T-helper 1 cell (primary cell): ENCODE data around the gene GPR37L1.
A peak's percentile ranks its signal among the peaks of the same experiment; 100 is the strongest.
"Not testable (repeated sequence)": the region's sequence is repeated elsewhere in the genome, so short reads cannot be mapped to it uniquely, and the experiment has no call there.

Experiments used
- DNase-seq, 5 donors: peaks; one replicate each; pipeline ENCODE4 v3.0.0-alpha.2; 2012 to 2020

Gene GPR37L1

GRCh38 chr1:202156590-202156989 is 33.9 kb downstream of the GPR37L1 start:
- DNase-seq = no peak

DNA sequence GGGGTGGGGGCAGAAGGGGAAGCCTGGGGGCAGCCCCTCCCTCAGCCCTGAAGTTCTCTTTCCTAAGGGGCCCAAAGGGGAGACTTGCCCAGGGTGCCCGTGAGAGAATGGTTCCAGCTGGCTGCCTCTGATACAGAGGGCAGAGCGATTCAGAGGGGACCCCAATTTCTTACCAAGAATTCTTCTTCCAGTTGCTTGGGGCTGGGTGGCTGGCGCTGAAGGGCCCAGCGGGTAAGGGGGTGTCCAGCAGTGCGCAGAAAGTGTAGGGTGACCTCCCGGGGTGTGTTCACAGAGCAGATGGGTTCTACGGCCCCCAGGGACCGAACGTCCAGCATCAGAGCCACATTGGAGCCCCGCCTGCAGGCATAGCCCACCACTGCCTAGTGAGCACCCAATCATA is 35.2 kb downstream of the GPR37L1 start:
- DNase-seq = no peak

DNA sequence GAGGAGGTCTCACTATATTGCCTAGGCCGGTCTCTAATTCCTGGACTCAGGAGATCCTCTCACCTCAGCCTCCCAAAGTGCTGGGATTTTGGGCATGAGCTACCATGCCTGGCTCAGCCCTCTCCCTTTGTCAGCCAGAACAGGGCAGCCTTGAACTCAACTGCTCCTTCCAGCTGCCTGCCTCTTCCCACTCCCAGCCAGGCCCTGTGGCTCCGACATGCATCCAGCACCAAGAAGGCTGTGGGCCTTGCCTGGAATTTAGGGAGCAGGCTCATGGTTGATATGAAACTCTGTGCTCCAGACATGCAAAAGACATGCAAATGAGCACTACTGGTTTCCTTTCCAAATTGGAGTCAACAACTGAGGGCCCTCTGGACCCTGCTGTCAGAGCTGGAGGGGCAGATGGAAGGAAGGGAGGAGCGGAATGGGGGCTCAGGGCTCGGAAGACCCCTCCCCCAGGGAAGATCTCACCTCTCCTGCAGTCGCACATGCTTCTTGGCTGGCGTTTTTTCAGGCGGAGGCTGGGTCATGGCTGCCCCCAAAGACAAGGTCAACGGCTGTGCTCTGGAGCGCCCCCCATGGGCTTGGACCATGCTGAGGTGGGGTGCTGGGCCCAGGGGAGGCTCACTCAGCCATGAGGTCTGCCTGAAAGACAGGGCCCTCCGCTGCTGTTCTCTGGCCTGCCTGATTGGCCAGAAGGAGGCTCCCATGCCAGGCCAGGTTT is 36.3 kb downstream of the GPR37L1 start:
- DNase-seq = peak in 1 of 5 donors; percentile 49

DNA sequence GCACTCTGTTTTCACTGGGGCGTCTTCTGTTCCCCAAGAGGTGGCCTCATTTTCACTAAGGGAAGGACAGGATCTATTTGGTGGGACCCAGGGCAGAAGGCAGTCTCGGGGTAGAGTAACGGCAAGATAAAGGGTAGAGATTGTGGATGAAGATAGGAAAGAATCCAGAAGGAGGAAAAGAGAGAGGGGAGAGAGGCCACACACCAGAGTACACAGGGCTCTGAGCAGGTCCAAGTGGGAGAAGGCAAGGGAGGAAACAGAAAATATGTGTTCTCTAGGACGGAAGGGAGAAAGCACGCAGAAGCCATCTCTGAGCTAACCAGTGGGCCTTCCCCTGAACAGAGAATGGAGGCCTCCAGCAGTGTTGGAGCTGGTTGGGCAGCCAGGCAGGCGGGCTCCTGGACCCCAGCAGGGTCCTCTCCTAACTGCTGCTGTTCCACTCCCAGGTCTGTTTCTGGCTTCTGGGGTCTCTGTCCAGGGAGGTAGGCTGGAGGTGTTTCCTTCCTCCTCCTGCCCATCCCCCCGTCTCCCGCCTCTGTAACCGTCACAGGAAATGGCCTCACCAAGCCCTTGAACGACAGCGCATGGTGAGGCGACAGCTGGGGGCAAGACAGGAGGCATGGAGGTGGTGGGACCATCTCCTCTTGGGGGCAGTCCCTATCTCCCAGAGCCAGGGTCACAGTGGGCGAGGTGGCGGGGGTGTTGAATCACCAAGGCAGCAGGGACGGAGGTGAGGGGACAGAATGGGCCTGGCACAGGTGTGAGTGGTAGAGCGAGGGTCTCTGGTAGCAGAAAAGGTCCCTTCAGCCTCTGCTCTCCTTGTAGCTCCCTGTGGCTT is 37.0 kb downstream of the GPR37L1 start:
- DNase-seq = peak in 3 of 5 donors; percentile 33 to 82 (median 49)

DNA sequence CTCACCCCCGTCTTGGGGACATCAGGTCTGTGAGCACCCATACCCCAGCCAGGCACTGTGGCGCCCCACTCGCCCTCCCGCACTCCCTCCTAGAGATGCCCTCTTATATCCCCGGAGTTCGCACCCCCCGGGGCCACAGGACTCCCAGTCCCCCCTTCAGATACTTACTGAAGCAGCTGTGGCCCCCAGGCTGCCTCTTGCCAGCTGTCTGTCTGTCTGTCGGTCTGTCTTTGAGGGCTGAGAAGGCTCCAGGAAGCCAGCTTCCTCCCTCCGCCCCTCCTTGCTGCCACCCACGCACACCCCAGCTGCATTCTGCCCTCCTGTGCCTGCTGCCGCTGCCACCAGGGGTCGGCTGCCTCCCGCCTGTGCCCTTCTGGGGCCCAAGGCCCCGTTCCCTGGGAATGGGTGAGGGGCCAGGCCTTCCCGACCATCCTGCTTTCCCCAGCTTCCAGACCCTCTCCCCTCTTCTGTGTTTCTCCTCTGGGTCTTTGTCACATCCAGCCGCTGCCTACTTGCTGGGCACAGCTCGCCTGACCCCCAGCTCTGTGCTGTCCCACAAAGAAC is 37.7 kb downstream of the GPR37L1 start, which contains the start of gene PTPN7:
PTPN7 (minus strand) TSS at position 226 of the 564 bp plus-strand sequence. CDS start 1,200 bp downstream, outside the sequence.
- DNase-seq = peak; percentile 48 to 86 (median 69)

DNA sequence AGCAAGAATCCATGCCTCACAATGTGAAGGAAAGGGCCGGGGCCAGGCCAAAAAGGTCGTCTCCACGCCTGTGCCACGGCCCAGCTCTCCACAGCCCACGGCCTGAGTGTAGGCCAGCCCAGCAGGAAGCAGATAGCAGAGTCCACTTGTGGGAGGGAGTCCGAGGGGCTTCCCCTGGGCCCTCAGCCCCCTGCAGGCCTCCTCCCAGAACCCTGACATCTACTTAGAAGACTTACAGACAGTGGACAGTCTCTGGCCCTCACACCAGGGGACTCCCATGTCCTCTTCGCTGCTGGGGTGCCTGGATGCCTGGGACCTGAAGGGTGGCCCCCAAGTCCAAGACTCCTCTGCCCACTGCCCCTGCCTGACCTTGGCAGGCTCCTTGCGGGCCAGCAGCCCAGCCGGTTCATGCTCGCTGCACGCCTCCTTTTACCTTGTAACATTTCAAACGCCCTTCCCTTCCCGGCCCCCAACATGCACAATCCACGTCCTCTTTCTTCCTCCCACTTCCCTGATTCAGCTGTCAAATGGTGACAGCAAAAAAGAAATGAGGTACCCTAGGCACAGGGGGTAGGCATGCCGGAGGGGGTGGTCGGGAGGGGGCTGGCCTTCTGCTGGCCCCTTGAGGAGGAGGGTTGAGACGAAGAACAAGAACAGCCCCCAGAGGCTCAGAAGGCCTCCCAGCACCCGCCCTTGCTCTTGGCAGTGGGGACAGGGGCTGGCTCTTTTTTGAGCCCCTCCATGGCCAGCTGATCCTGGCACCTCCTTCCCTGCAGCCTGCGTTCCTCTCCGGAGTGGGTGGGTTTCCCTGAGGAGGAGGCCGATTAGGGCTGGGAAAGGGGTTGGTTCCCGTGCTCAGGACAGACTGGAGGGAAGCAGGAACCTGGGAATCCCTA is 38.7 kb downstream of the GPR37L1 start:
- peak in 1 of 5 donors; percentile 24 for DNase-seq

- peak in 2 of 5 donors; percentile 43 to 63 for DNase-seq
These were observed 39.3 kb downstream of the GPR37L1 start for GRCh38 chr1:202162047-202162417.

- DNase-seq = peak in 1 of 5 donors; percentile 43
These were observed 39.9 kb downstream of the GPR37L1 start for GRCh38 chr1:202162418-202163280.

DNA sequence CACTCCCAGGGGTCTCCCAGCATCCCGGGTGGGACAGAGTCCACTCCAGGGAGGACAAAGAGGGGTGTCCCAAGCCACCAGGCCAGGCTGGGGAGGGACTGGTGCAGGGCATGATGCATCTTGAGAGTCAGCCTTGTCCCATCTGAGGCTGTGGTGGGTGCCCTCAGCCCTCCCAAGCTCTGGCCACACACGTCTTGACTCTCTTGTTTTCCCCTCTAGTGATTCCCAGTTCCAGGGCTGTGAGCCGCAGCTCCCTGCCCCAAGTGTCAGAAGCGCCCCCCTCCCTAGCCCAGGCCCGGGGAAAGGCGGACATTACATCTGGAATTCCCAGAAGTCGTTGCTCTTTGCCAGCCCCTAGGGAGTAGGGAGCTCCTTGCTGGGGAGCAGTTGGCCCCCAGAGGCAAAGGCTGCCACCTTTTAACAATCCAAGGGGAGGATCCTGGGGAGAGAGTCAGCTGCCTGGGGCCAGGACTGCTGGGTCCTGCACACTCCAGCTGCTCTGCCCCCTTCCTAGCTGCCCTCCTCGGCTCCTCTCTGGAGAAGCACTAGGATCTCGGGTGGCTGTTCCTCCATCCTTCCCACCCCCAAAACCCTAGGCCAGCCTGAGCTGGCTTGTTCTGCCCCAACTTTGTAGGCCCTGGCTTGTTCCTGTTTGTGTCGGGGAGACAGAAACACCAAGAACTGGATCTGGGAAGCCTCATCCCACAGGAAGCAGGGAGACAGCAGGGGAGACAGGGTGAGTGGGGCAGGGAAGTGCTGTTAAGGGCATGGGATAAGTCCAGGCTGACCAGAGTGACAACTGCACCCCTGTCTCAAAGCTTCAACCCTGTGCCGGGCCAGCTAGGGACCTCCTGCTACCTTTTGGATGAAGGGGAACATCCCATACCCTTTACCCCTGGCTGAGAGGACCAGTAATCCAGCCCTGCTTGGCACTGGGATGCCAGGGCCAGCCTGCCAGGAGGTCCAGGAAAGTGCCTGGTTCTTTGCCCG is 40.9 kb downstream of the GPR37L1 start:
- DNase-seq = no peak

GRCh38 chr1:202164271-202165037 is 41.7 kb downstream of the GPR37L1 start:
- peak; percentile 59 to 77 (median 73) for DNase-seq

- DNase-seq = peak in 2 of 5 donors; percentile 34 to 35
These were observed 42.7 kb downstream of the GPR37L1 start for GRCh38 chr1:202165267-202165941.

- DNase-seq = no peak
These were observed 43.5 kb downstream of the GPR37L1 start for GRCh38 chr1:202165942-202166843.

DNA sequence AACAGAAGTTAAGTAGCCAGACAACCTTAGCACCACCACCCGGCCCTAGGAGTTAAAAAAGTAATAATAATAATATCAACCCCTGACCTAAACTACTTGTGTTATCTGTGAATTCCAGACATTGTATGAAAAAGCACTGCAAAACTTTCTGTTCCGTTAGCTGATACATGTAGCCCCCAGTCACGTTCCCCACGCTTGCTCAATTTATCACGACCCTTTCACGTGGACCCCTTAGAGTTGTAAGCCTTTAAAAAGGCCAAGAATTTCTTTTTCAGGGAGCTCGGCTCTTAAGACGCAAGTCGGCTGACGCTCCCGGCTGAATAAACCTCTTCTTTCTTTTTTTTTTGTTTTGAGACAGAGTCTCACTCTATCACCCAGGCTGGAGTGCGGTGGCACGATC is 44.3 kb downstream of the GPR37L1 start:
- not testable (repeated sequence) for DNase-seq

DNA sequence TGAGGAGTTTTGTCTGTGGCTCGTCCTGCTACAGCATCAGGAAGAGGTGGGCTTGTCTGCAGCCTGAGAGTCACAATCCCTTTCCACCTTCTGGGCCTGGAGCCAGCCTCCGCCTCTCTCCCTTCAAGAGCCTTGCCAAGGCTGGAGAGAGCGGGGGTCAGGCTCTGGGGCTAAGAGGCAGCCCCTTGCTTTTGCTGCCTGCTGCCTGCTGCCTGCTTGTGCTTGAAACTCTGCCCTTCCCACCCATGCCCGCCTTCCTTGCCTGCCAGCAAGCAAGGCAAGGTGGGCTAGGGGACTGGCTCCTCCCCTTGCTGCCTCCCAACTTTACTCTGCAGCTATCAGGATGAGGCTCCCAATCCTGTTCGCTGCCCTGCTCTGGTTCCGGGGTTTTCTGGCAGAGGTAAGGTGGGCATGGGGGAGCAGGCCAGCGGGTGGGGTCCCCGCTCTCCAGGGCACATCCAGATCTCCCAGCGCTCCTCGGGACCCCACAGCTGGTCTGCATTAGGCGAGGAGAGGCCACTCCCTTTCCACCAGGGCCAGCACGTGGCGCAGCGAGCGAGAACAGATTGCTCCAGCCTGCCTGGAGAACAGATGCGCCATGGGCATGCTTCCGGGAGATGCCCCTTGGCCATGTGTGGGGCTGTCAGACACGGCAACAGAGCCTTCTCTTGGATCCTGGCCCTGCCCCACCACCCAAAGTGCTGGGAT is 45.1 kb downstream of the GPR37L1 start:
- no peak for DNase-seq

- DNase-seq = no peak
These were observed 46.1 kb downstream of the GPR37L1 start for GRCh38 chr1:202168861-202169260.

- DNase-seq = no peak
These were observed 48.0 kb downstream of the GPR37L1 start for GRCh38 chr1:202170726-202171125.
